GM12865 (cell line): ENCODE results near the gene ZSCAN5A.
"Not testable (repeated sequence)": the region's sequence is repeated elsewhere in the genome, so short reads cannot be mapped to it uniquely, and the experiment has no call there.

Experiments
- DNase-seq: peaks from one replicate; pipeline ENCODE4 v3.0.0; 2010; ENCODE audit warnings: low read depth
- H3K4me3 ChIP-seq: 2 replicates; pipeline ENCODE4 v1.5.1; 2011; ENCODE audit warnings: mild to moderate bottlenecking, low read depth, low read length, control low read depth
- TF ChIP-seq, protein P1 (sequence below): IDR thresholded peaks from 2 replicates; pipeline ENCODE4 v1.5.1; 2011; ENCODE audit warnings: low read length, control low read depth, low read depth, inconsistent platforms; ENCODE audit not compliant: insufficient read depth; ENCODE audit errors: missing control alignments

ZSCAN5A gene

DNA sequence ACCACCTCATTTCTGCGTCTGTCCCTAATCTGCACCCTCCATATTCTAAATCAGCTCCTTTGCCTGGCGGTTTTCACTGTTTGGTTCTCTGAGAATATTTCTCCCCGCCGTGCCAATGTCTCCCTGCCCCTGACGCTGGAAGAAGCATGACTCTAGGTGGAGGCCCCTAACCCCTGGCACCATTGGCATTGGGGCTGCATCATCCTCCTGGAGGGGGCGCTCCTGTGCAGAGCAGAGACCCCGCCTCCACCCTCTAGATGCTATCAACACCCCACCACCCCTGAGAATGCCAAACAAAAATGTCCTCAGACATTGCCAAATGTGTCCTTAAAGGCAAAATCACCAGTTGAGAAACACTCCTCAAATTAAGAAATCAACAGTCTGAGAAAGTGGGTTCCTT, 123.5 kb downstream of the ZSCAN5A start:
- H3K4me3 ChIP-seq = no peak overlapping the region
- DNase-seq = no peak
- TF ChIP-seq, protein P1, sequence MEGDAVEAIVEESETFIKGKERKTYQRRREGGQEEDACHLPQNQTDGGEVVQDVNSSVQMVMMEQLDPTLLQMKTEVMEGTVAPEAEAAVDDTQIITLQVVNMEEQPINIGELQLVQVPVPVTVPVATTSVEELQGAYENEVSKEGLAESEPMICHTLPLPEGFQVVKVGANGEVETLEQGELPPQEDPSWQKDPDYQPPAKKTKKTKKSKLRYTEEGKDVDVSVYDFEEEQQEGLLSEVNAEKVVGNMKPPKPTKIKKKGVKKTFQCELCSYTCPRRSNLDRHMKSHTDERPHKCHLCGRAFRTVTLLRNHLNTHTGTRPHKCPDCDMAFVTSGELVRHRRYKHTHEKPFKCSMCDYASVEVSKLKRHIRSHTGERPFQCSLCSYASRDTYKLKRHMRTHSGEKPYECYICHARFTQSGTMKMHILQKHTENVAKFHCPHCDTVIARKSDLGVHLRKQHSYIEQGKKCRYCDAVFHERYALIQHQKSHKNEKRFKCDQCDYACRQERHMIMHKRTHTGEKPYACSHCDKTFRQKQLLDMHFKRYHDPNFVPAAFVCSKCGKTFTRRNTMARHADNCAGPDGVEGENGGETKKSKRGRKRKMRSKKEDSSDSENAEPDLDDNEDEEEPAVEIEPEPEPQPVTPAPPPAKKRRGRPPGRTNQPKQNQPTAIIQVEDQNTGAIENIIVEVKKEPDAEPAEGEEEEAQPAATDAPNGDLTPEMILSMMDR = no peak

DNA sequence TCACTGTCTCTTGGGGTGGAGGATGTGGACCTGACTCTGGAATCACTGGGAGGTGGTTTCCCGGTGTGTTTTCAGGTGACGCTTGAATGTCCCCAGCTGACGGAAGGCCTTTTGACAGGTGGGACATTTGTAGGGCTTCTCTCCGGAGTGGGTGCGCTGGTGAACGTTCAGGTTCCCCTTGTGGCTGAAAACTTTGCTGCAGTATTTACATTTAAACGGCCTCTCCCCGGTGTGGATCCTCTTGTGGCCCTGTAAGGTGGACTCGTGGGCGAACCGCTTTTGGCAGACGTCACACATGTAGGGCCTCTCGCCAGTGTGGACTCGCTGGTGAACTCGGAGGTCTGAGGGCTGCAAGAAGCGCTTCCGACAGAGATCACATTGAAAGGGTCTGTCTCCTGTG, 124.9 kb downstream of the ZSCAN5A start:
- TF ChIP-seq, protein P1 = no peak
- peak; percentile 0 for DNase-seq
- H3K4me3 ChIP-seq = no peak overlapping the region

DNA sequence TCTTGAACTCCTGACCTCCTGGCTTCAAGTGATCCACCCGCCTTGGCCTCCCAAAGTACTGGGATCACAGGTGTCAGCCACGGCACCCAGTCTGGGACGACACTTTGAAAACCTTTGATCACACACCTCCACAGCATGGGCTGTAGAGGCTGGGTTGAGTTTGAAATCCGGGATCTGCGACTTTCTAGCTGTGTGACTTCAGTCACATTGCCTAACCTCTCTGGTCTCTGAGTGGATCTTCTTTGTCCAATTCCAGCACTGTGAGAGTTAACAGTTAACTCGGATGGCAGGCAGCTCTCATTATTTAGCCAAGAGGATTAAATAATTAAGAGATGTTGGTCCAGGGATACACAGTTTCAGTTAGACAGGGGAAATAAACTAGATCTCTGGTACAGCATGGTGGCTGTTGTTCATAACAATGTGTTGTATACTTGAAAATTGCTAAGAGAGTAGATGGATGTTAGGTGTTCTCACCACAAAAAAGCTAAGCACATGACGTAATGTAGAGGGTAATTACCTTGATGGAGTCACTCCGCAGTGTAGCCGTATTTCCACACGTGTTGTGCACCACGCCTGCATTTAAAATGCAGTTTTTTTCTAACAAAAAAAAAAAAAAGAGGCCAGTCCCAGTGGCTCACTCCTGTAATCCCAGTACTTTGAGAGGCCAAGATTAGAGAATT, 136.9 kb downstream of the ZSCAN5A start:
- DNase-seq = no peak
- TF ChIP-seq, protein P1 = no peak
- no peak overlapping the region for H3K4me3 ChIP-seq

DNA sequence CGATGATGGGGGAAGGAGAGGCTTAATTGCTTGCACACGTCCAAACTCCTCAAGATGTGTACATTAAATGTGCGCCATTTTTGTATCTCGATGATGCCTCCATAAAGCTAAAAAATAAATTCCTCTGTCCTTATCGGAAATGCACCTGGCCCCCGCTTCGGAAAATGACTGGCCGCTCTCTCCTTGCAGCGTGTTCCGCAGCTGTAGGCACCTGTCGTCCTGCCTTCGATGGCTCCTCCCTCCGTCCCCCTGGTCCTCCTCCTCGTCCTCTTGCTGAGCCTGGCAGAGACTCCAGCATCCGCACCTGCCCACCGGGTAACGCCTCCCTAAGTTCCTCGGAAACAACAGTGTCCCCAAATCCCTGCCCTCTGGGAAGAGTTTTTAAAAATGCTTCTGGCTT, 137.8 kb downstream of the ZSCAN5A start:
- TF ChIP-seq, protein P1 = no peak
- DNase-seq = no peak
- no peak overlapping the region for H3K4me3 ChIP-seq

DNA sequence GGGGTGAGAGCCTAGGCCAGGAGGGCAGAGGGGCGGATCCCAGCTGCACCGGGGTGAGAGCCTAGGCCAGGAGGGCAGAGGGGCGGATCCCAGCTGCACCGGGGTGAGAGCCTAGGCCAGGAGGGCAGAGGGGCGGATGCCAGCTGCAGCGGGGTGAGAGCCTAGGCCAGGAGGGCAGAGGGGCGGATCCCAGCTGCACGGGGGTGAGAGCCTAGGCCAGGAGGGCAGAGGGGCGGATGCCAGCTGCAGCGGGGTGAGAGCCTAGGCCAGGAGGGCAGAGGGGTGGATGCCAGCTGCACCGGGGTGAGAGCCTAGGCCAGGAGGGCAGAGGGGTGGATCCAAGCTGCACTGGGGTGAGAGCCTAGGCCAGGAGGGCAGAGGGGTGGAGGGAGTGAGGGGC, 138.3 kb downstream of the ZSCAN5A start:
- not testable (repeated sequence) for DNase-seq, H3K4me3 ChIP-seq

DNA sequence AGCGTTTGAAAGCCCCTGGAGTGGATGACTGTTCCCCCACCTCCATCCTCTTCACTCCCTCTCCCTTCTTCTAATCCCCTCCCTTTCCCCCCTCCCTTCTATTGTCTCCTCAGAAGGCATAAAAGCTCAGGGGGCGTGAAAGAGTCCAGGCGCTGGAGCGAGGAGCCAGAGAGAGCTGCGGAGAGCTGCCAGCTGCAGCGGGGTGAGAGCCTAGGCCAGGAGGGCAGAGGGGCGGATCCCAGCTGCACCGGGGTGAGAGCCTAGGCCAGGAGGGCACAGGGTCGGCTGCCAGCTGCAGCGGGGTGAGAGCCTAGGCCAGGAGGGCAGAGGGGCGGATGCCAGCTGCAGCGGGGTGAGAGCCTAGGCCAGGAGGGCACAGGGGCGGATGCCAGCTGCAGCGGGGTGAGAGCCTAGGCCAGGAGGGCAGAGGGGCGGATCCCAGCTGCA, 138.8 kb downstream of the ZSCAN5A start, which contains the start of gene GALP:
Gene GALP, plus strand, starts transcription at position 148 of the 447 bp plus-strand sequence. CDS start 1,101 bp downstream, outside the sequence.
- not testable (repeated sequence) for H3K4me3 ChIP-seq, DNase-seq

DNA sequence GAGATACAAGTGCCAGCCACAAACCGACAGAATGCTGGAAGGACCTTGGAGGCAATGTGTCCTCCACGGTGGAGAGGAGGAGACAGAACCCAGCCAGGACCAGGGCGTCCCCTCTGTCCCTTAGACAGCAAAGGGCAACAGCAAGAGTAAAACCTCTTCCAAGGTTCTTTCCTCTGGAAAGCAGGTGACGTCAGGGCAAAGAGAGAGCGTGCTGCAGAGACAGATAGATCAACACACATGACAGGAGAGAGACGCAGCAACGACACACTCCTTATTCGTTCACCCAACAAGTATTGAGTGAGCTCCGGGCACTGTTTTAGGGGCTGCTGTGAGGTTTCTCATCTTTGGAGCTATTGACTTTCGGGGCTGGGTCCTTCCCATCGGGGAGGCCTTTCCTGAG, 140.1 kb downstream of the ZSCAN5A start:
- H3K4me3 ChIP-seq = no peak overlapping the region
- no peak for DNase-seq
- TF ChIP-seq, protein P1 = no peak

DNA sequence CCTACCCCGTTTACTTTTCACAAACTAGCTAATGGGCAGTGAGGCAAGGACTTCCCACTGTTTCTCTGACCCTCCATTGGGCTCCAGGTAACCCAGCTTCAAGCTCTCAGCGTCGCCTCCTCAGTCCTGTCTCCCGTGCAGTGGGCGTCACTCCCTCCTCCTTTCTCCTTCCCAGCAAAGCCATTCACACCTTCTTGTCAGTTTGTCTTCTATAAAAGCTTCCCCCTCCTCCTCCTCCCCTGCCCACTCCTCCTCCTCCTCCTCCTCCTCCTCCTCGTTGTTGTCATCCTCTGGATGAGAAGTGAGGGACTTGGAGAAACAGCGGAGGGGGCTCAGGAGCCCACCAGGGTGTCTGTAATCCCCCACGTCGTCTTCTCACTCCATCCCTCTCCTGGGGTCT, 140.6 kb downstream of the ZSCAN5A start:
- TF ChIP-seq, protein P1 = no peak
- no peak overlapping the region for H3K4me3 ChIP-seq
- DNase-seq = no peak
